NCI-H1105 treated with DMSO at 0.1 percent for 48 hours (cell line): ENCODE results near the gene TNFAIP8L1.
"Not testable (repeated sequence)": the region's sequence is repeated elsewhere in the genome, so short reads cannot be mapped to it uniquely, and the experiment has no call there.

Experiments used
- DNase-seq: peaks from one replicate; lab custom pipeline; 2025; lab: John Stamatoyannopoulos, UW

The TNFAIP8L1 gene

GRCh38 chr19:4678881-4679790 lies 39.8 kb downstream of the TNFAIP8L1 start:
- DNase-seq: no peak

- not testable (repeated sequence) for DNase-seq
Measured at GRCh38 chr19:4680021-4680420, 40.7 kb downstream of the TNFAIP8L1 start.

GRCh38 chr19:4682417-4683200 lies 43.3 kb downstream of the TNFAIP8L1 start:
- no peak for DNase-seq

- no peak for DNase-seq
Measured at GRCh38 chr19:4684312-4685095, 45.2 kb downstream of the TNFAIP8L1 start.

- DNase-seq: no peak
Measured at GRCh38 chr19:4686700-4687099, 47.4 kb downstream of the TNFAIP8L1 start.

GRCh38 chr19:4687396-4687795 lies 48.1 kb downstream of the TNFAIP8L1 start:
- no peak for DNase-seq

- DNase-seq: no peak
Measured at GRCh38 chr19:4688587-4688986, 49.3 kb downstream of the TNFAIP8L1 start.

- no peak for DNase-seq
Measured at GRCh38 chr19:4689403-4689802, 50.1 kb downstream of the TNFAIP8L1 start.

GRCh38 chr19:4690361-4690760 lies 51.0 kb downstream of the TNFAIP8L1 start:
- DNase-seq: no peak

- DNase-seq: no peak
Measured at GRCh38 chr19:4691373-4691772, 52.1 kb downstream of the TNFAIP8L1 start.

GRCh38 chr19:4692251-4693077 lies 53.1 kb downstream of the TNFAIP8L1 start:
- DNase-seq: no peak

GRCh38 chr19:4693078-4693350 lies 53.7 kb downstream of the TNFAIP8L1 start:
- no peak for DNase-seq

- no peak for DNase-seq
Measured at GRCh38 chr19:4693471-4694121, 54.3 kb downstream of the TNFAIP8L1 start.

- DNase-seq: no peak
Measured at GRCh38 chr19:4694211-4694987, 55.1 kb downstream of the TNFAIP8L1 start.

- no peak for DNase-seq
Measured at GRCh38 chr19:4695224-4695731, 56.0 kb downstream of the TNFAIP8L1 start.

GRCh38 chr19:4697304-4697703 lies 58.0 kb downstream of the TNFAIP8L1 start:
- no peak for DNase-seq

- no peak for DNase-seq
Measured at GRCh38 chr19:4699826-4700692, 60.7 kb downstream of the TNFAIP8L1 start.

- no peak for DNase-seq
Measured at GRCh38 chr19:4700693-4700970, 61.3 kb downstream of the TNFAIP8L1 start.

- DNase-seq: no peak
Measured at GRCh38 chr19:4701557-4701956, 62.2 kb downstream of the TNFAIP8L1 start.
